GM12878 (cell line): Measurements from ENCODE around the gene CYSLTR2. TPM values are rescaled to one million over a fixed set of nuclear protein-coding genes. Genes with fewer than 3 reads are reported as not detected.
A peak's percentile ranks its signal among the peaks of the same experiment; 100 is the strongest.

ENCODE experiments used
- ATAC-seq: fragments of 200-7000 bp; cut with Tn5 transposase; 3 replicates; pipeline ENCODE4 v1.9.1; 2020; ENCODE audit warnings: mild to moderate bottlenecking, moderate library complexity
- BruUV-seq: library from RNA; stranded (reverse); fragments of 400-500 nt; replicated peaks from 2 replicates; lab custom pipeline; 2021; lab: Mats Ljungman, UMichigan
- CTCF ChIA-PET: fragments of 300-600 bp; sonication (Branson Sonifier 250); formaldehyde crosslinking; extraction: SDS; loops from one replicate; lab custom pipeline; 2021; ENCODE audit warnings: inconsistent platforms; lab: Yijun Ruan, JAX
- POLR2A ChIA-PET: fragments of 350-600 bp; formaldehyde crosslinking; extraction: SDS; loops from one replicate; lab custom pipeline; 2021; ENCODE audit warnings: inconsistent platforms; lab: Charles Lee
- RAD21 ChIA-PET: fragments of 300-600 bp; sonication (Branson Sonifier 250); formaldehyde crosslinking; loops from one replicate; lab custom pipeline; 2023; ENCODE audit warnings: antibody characterized with exemption; ENCODE audit not compliant: unreplicated experiment; lab: Charles Lee
- SMC1A ChIA-PET: fragments of 300-600 bp; sonication (Branson Sonifier 250); formaldehyde crosslinking; loops from one replicate; lab custom pipeline; 2023; ENCODE audit not compliant: unreplicated experiment, uncharacterized antibody; lab: Charles Lee
- DNase-seq: peaks from one replicate; pipeline ENCODE4 v3.0.0-alpha.2; 2011; ENCODE audit warnings: low read depth, low spot score
- FAIRE-seq: peaks from 3 replicates; lab custom pipeline; 2011; peaks lifted over from hg19 to GRCh38; lab: Jason Lieb, UNC
- H2AFZ ChIP-seq: 2 replicates; pipeline ENCODE4 v1.6.0; 2011; ENCODE audit warnings: low read depth, low read length, control low read depth; ENCODE audit not compliant: control insufficient read depth
- H3K27ac ChIP-seq: 2 replicates; pipeline ENCODE4 v1.5.1; 2011; ENCODE audit warnings: control low read depth; ENCODE audit not compliant: control insufficient read depth, insufficient read depth
- H3K27me3 ChIP-seq, 2 experiments: replicated peaks in 1 of 2; 2 replicates each; pipeline versions ENCODE4 v1.6.0 to v1.6.1; 2011; ENCODE audit warnings: low read length in 1 of 2; ENCODE audit not compliant: control insufficient read depth in 2 of 2, insufficient read depth in 2 of 2
- H3K36me3 ChIP-seq, 2 experiments: 2 replicates each; pipeline ENCODE4 v1.5.1; 2011; ENCODE audit warnings: low read length in 1 of 2; ENCODE audit not compliant: control insufficient read depth in 2 of 2, insufficient read depth in 2 of 2
- H3K4me1 ChIP-seq: 2 replicates; pipeline ENCODE4 v1.6.1; 2011; ENCODE audit warnings: mild to moderate bottlenecking, low read length, moderate library complexity, mixed read lengths; ENCODE audit not compliant: control insufficient read depth, insufficient read depth
- H3K4me2 ChIP-seq: 2 replicates; pipeline ENCODE4 v1.6.0; 2011; ENCODE audit warnings: control low read depth; ENCODE audit not compliant: control insufficient read depth, insufficient read depth
- H3K4me3 ChIP-seq: fragments of 200-600 bp; sonication (generic); 2 replicates; pipeline ENCODE4 v1.5.1; 2016
- H3K79me2 ChIP-seq: 2 replicates; pipeline ENCODE4 v1.6.0; 2011; ENCODE audit warnings: low read length; ENCODE audit not compliant: control insufficient read depth, insufficient read depth
- H3K9ac ChIP-seq: 2 replicates; pipeline ENCODE4 v1.8.0; 2011; ENCODE audit warnings: low read length, control low read depth, mixed read lengths; ENCODE audit not compliant: control insufficient read depth, insufficient read depth
- H3K9me3 ChIP-seq: replicated peaks from 3 replicates; pipeline ENCODE4 v1.5.1; 2011; ENCODE audit warnings: mild to moderate bottlenecking, low read length; ENCODE audit not compliant: control insufficient read depth, insufficient read depth
- H4K20me1 ChIP-seq: 2 replicates; pipeline ENCODE4 v1.6.0; 2011; ENCODE audit not compliant: control insufficient read depth, insufficient read depth
- HDGF ChIP-seq: fragments of 450-650 bp; IDR thresholded peaks from 2 replicates; pipeline ENCODE4 v1.6.1; 2016; ENCODE audit warnings: antibody characterized with exemption
- PAX5 ChIP-seq: IDR thresholded peaks from 2 replicates; pipeline ENCODE4 v1.6.1; 2011; ENCODE audit warnings: low read depth, low read length, borderline replicate concordance
- RB1 ChIP-seq: fragments of 450-650 bp; formaldehyde crosslinking; IDR thresholded peaks from 2 replicates; pipeline ENCODE4 v1.6.1; 2017; ENCODE audit warnings: mild to moderate bottlenecking, borderline replicate concordance
- SPI1 ChIP-seq: IDR thresholded peaks from 2 replicates; pipeline ENCODE4 v1.6.1; 2011; ENCODE audit warnings: low read depth, mild to moderate bottlenecking, low read length, moderate library complexity, borderline replicate concordance; ENCODE audit not compliant: insufficient read depth
- ZSCAN29 ChIP-seq: fragments of 450-650 bp; IDR thresholded peaks from 2 replicates; pipeline ENCODE4 v1.6.1; 2017; ENCODE audit warnings: mild to moderate bottlenecking, moderate library complexity
- WGBS: methylation state at CpG from one replicate; pipeline ENCODE4 v1.1.6; 2016; ENCODE audit warnings: low lambda C conversion rate; ENCODE audit not compliant: insufficient replicate concordance, insufficient coverage; ENCODE audit errors: missing lambda C conversion rate; 5-methylcytosine and 5-hydroxymethylcytosine counted together
- in situ Hi-C: fragments of 300-500 bp; cut with MboI; formaldehyde crosslinking; loops from 9 replicates; pipeline ENCODE4 v1.14.3; 2018; ENCODE audit warnings: mixed read lengths
- intact Hi-C: fragments of 100-400 bp; cut with micrococcal nuclease; formaldehyde crosslinking; loops from one replicate; pipeline ENCODE4 v1.14.2; 2022; ENCODE audit not compliant: unreplicated experiment
- polyA plus RNA-seq, 11 experiments: library from polyadenylated mRNA; depleted of rRNA in 4 of 11; unstranded in 6 of 11; stranded (reverse) in 5 of 11; fragments of >200 nt; fragmentation: Nextera tagmentation in 4 of 11; fragmentation: Illumina TruSeq in 1 of 11; extraction: Ambion mirVana in 4 of 11; extraction: Trizol in 1 of 11; gene quantifications; 1 replicate in 1 of 11; 2 replicates in 10 of 11; pipeline versions ENCODE4 v1.2.1 to v1.2.3, GENCODE V29; 2011 to 2016; ENCODE audit warnings: inconsistent platforms in 2 of 11, missing spikeins in 2 of 11, low read depth in 1 of 11
- total RNA-seq, 4 experiments: library from RNA; depleted of rRNA in 3 of 4; stranded (reverse); fragments of >200 nt in 3 of 4; fragmentation: Illumina TruSeq in 1 of 4; extraction: Trizol in 1 of 4; gene quantifications; 2 replicates each; pipeline versions ENCODE4 v1.2.1 to v1.2.3, GENCODE V29; 2013 to 2021

CYSLTR2 gene
- total and polyA plus RNA-seq, 10 of the 15 experiments (the other 5 are each of a cell fraction or from before 2014, with no cell fraction given), result 0.02 to 0.08 (median 0.03) TPM; not detected in 5

DNA sequence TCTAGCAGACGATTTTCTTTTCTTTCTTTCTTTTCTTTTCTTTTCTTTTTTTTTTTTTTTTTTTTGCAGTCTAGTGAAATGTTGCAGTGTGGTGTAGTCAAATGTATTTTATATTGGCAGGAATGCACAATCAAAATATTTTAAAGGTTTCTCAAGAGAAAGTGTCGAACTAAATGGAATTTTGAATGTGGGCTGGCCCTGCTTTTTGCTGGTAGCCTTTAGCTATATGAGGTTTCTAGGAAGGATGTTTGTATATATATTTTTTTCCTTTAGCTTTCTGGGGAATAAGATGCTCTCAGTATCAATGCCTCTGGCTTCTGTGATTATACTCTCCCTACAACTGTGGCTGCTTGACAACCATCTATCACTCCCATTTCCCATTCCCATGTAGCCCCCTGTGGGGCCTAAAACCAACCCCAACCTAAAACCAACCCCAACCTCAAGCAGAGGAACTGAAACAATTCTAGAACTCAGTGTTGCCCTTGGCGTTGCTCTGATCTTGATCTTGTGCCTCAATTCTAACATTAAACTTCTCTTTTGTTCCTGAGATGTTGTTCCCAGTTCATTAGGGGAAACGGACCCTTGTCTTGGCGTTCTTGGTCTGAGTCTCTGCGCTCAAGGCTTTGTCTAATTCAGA lies 27.1 kb downstream of the CYSLTR2 start:
- no TSS peak for BruUV-seq
- ATAC-seq, result no peak
- SMC1A ChIA-PET, result no interaction called here

DNA sequence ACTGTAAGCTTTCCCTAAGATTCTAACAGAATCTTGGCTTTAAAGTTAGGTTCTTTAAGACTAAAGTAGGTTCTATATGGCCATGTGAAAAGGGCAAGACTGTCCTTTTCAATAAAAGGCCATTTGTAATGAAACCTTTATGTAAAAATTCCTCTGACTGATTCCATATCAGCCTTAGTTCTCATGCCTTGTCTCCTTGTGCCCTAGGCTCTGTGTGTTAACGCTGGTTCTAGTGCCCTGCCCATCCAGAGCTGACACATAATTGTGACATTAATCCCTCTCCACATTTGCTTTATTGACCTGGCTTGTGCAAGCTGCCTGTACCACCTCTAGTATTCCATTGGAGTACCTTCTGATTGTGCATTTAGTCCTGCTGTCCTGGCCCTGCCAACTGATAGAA lies 28.2 kb downstream of the CYSLTR2 start:
- H4K20me1 ChIP-seq, result no peaks in the 10 kb centered on the region
- no peaks in the 10 kb centered on the region for H3K36me3 ChIP-seq
- H3K79me2 ChIP-seq, result no peaks in the 10 kb centered on the region
- ChIA-PET CTCF (no interaction called here), RAD21 (no interaction called here)
- no peaks in the 10 kb centered on the region; a peak in 1 of 4 replicates for H3K27me3 ChIP-seq
- BruUV-seq, result no TSS peak
- DNase-seq, result no peak
- no peak overlapping the region for H2AFZ ChIP-seq
- WGBS, result 5% methylated on average over 1 of the region's 1 CpG
- no peak overlapping the region for H3K9ac ChIP-seq
- H3K9me3 ChIP-seq, result no peaks in the 10 kb centered on the region
- TF ChIP-seq HDGF (no peak), PAX5 (no peak), ZSCAN29 (no peak)
- TF ChIP-seq, all 136 proteins: peak for 0
- Histone ChIP-seq H3K4me1 (no peaks in the 10 kb centered on the region), H3K4me2 (no peak overlapping the region), H3K4me3 (no peak overlapping the region), H3K27ac (no peak overlapping the region)
- FAIRE-seq (no peak), ATAC-seq (no peak)
- ChIA-PET POLR2A (no interaction called here), SMC1A (interaction anchor here (1.2 kb wide), 1 partner anchor 9 kb away, joined by 3 read pairs; no protein-coding TSS in a partner anchor)
- in situ Hi-C loops (no loop called here), intact Hi-C loops (no loop called here)

More for the DNA sequence above, 27.1 kb downstream of the CYSLTR2 start:
- no peak for TF ChIP-seq RB1
- TF ChIP-seq SPI1, result peak; percentile 52; the same call in 1 of the 2 replicates
- CTCF ChIA-PET, result no interaction called here
- H3K9ac ChIP-seq, result no peak overlapping the region
- no peak for FAIRE-seq
- no peaks in the 10 kb centered on the region; a peak in 1 of 4 replicates for H3K27me3 ChIP-seq
- no peaks in the 10 kb centered on the region for H3K4me1 ChIP-seq
- no peaks in the 10 kb centered on the region for H3K79me2 ChIP-seq
- 16% methylated on average over 6 of the region's 6 CpGs for WGBS
- H2AFZ ChIP-seq, result no peak overlapping the region
- H4K20me1 ChIP-seq, result no peaks in the 10 kb centered on the region
- no peak overlapping the region for H3K4me3 ChIP-seq
- intact Hi-C loops (no loop called here), in situ Hi-C loops (no loop called here)
- no peak overlapping the region for H3K27ac ChIP-seq
- no peak overlapping the region for H3K4me2 ChIP-seq
- DNase-seq, result no peak
- RAD21 ChIA-PET, result no interaction called here
- no peaks in the 10 kb centered on the region for H3K9me3 ChIP-seq
- no peaks in the 10 kb centered on the region for H3K36me3 ChIP-seq
- POLR2A ChIA-PET, result no interaction called here
